Transverse colon (tissue), 4 donors: ENCODE data around the gene MOB3B. TPM values are rescaled to one million over a fixed set of nuclear protein-coding genes. Genes with fewer than 3 reads are reported as not detected.

ENCODE experiments used
- DNase-seq: peaks from one replicate; pipeline ENCODE4 v3.0.0-alpha.2; 2019
- H3K27ac ChIP-seq, 4 donors: fragments of 200-600 bp; sonication (generic); 2 replicates each; pipeline ENCODE4 v1.5.1; 2016 to 2018; ENCODE audit warnings: inconsistent platforms in 4 of 4
- H3K27me3 ChIP-seq: fragments of 200-600 bp; sonication (generic); 2 replicates; pipeline ENCODE4 v1.5.1; 2017; ENCODE audit warnings: inconsistent platforms
- H3K36me3 ChIP-seq, 4 donors: fragments of 200-600 bp; sonication (generic); 2 replicates each; pipeline ENCODE4 v1.5.1; 2017 to 2019; ENCODE audit warnings: inconsistent platforms in 4 of 4
- H3K4me1 ChIP-seq, 4 donors: fragments of 200-600 bp; sonication (generic); 2 replicates each; pipeline ENCODE4 v1.5.1; 2017 to 2020; ENCODE audit warnings: inconsistent platforms in 4 of 4
- H3K4me3 ChIP-seq, 4 donors: fragments of 200-600 bp; sonication (generic); 1 replicate in 1 of 4; 2 replicates in 3 of 4; pipeline versions ENCODE4 v1.5.1 to v1.6.1; 2017 to 2019; ENCODE audit warnings: inconsistent platforms in 4 of 4
- H3K9me3 ChIP-seq, 2 donors: fragments of 200-600 bp; sonication (generic); 2 replicates each; pipeline ENCODE4 v1.5.1; 2017 to 2019; ENCODE audit warnings: inconsistent platforms in 2 of 2
- CTCF ChIP-seq, 5 experiments: fragments of 200-600 bp in 3 of 5; fragments of 450-650 bp in 2 of 5; sonication (generic) in 3 of 5; IDR thresholded peaks; 1 replicate in 2 of 5; 2 replicates in 3 of 5; pipeline ENCODE4 v1.5.1; 2016 to 2017; ENCODE audit warnings: antibody characterized with exemption in 5 of 5, inconsistent platforms in 3 of 5, mild to moderate bottlenecking in 2 of 5, moderate library complexity in 1 of 5
- EP300 ChIP-seq: sonication (generic); formaldehyde crosslinking; IDR thresholded peaks from one replicate; pipeline ENCODE4 v1.6.1; 2017; ENCODE audit warnings: antibody characterized with exemption, low read depth
- POLR2A ChIP-seq: fragments of 450-650 bp; IDR thresholded peaks from one replicate; pipeline ENCODE4 v1.6.1; 2016; ENCODE audit warnings: antibody characterized with exemption, mild to moderate bottlenecking, moderate library complexity
- POLR2AphosphoS5 ChIP-seq, 3 donors: sonication (generic); formaldehyde crosslinking; IDR thresholded peaks; one replicate each; pipeline ENCODE4 v1.6.1; 2016; ENCODE audit warnings: antibody characterized with exemption in 3 of 3
- WGBS, 2 donors: methylation state at CpG; one replicate each; pipeline ENCODE4 v1.1.5; 2018; ENCODE audit warnings: low coverage in 1 of 2; 5-methylcytosine and 5-hydroxymethylcytosine counted together
- in situ Hi-C, 4 donors: fragments of 200-750 bp; cut with MboI; loops; one replicate each; pipeline versions ENCODE4 v1.15.0 to v1.15.1; 2017; ENCODE audit warnings: low sequenced_read_pairs in 3 of 4, low pct_ligation_motif_present in 1 of 4, low pct_unique_long_range_greater_than_20kb in 1 of 4
- intact Hi-C: fragments of 100-400 bp; cut with DNase I; formaldehyde crosslinking; loops from one replicate; pipeline ENCODE4 v1.15.1; 2023; ENCODE audit warnings: low total_unique reads
- total RNA-seq, 4 donors: library from RNA; depleted of rRNA; stranded (reverse); fragments of >200 nt; gene quantifications; one replicate each; pipeline ENCODE4 v1.1.0, GENCODE V29; 2016

MOB3B gene
- total RNA-seq, 4 donors from 2014 or later, result 18.3 to 39.7 (median 29.1) TPM

- Histone ChIP-seq H3K27me3 (no peaks in the 10 kb centered on the region), H3K9me3 (no peaks in the 10 kb centered on the region), H3K4me1 (no peaks in the 10 kb centered on the region), H3K4me3 (no peak overlapping the region), H3K27ac (no peak overlapping the region), H3K36me3 (peaks cover 0 to 79% (median 11%) of the 10 kb centered on the region in 4 donors)
- DNase-seq, result no peak
- in situ Hi-C loops (loop anchor here in 1 of 4 donors (25.0 kb wide), 1 partner anchor 517 kb away; no protein-coding TSS in a partner anchor), intact Hi-C loops (no loop called here)
- no peak for TF ChIP-seq POLR2AphosphoS5 (IDR thresholded peaks at IDR 0.05)
- TF ChIP-seq CTCF (IDR thresholded peaks at IDR 0.05), result no peak
- no peak for TF ChIP-seq EP300
- no peak for TF ChIP-seq POLR2A
- 94 to 100% methylated on average over 1 of the region's 1 CpG for WGBS, 2 donors
These were observed 25.1 kb upstream of the MOB3B start for GRCh38 chr9:27554712-27555111.

- H3K27ac ChIP-seq, result no peak overlapping the region
- 88 to 91% methylated on average over 4 of the region's 4 CpGs for WGBS, 2 donors
- TF ChIP-seq POLR2A (no peak), EP300 (no peak), POLR2AphosphoS5 (IDR thresholded peaks at IDR 0.05) (no peak), CTCF (IDR thresholded peaks at IDR 0.05) (no peak)
- no peak for DNase-seq
- in situ Hi-C loops (loop anchor here in 3 of 4 donors (5.0 to 25.0 kb wide), 4 partner anchors 214 to 512 kb away; partner anchors contain the start of gene TEK (in 1 of the 3)), intact Hi-C loops (loop anchor here (5.0 to 10.0 kb wide), 2 partner anchors 217 to 514 kb away; no protein-coding TSS in a partner anchor)
- no peaks in the 10 kb centered on the region for H3K9me3 ChIP-seq
- peaks cover 0 to 15% (median 0%) of the 10 kb centered on the region in 4 donors for H3K4me1 ChIP-seq
- no peak overlapping the region for H3K4me3 ChIP-seq
- no peaks in the 10 kb centered on the region for H3K27me3 ChIP-seq
- peaks cover 0 to 38% (median 1%) of the 10 kb centered on the region in 4 donors for H3K36me3 ChIP-seq
These were observed 19.7 kb upstream of the MOB3B start for GRCh38 chr9:27549196-27549755.

GRCh38 chr9:27548055-27548741 is 18.6 kb upstream of the MOB3B start:
- Histone ChIP-seq H3K4me3 (no peak overlapping the region), H3K27ac (no peak overlapping the region), H3K9me3 (no peaks in the 10 kb centered on the region), H3K27me3 (no peaks in the 10 kb centered on the region), H3K4me1 (peaks cover 0 to 15% (median 0%) of the 10 kb centered on the region in 4 donors), H3K36me3 (peaks cover 0 to 30% (median 1%) of the 10 kb centered on the region in 4 donors)
- no peak for DNase-seq
- intact Hi-C loops, result loop anchor here (5.0 to 10.0 kb wide), 2 partner anchors 216 to 513 kb away; no protein-coding TSS in a partner anchor
- in situ Hi-C loops, result loop anchor here in 3 of 4 donors (5.0 to 25.0 kb wide), 4 partner anchors 213 to 511 kb away; partner anchors contain the start of gene TEK (in 1 of the 3)
- TF ChIP-seq POLR2AphosphoS5 (IDR thresholded peaks at IDR 0.05) (no peak), CTCF (IDR thresholded peaks at IDR 0.05) (peak; percentile 40 to 58 (median 48))
- WGBS, 2 donors, result 44 to 47% methylated on average over 9 to 10 of the region's 10 CpGs

- Histone ChIP-seq H3K27ac (peak overlapping the region in 1 of 4 donors; percentile 10), H3K4me3 (no peak overlapping the region), H3K36me3 (peaks cover 0 to 23% (median 1%) of the 10 kb centered on the region in 4 donors), H3K9me3 (no peaks in the 10 kb centered on the region), H3K27me3 (no peaks in the 10 kb centered on the region), H3K4me1 (peaks cover under 1 to 20% (median 6%) of the 10 kb centered on the region in 4 donors)
- TF ChIP-seq EP300 (no peak), CTCF (IDR thresholded peaks at IDR 0.05) (no peak), POLR2AphosphoS5 (IDR thresholded peaks at IDR 0.05) (no peak), POLR2A (no peak)
- 56 to 62% methylated on average over 3 of the region's 3 CpGs for WGBS, 2 donors
- in situ Hi-C loops, result loop anchor here in 3 of 4 donors (5.0 to 25.0 kb wide), 4 partner anchors 211 to 508 kb away; partner anchors contain the start of gene TEK (in 1 of the 3)
- intact Hi-C loops, result loop anchor here (5.0 to 10.0 kb wide), 2 partner anchors 213 to 511 kb away; no protein-coding TSS in a partner anchor
- DNase-seq, result peak; percentile 21
These were observed 15.9 kb upstream of the MOB3B start for GRCh38 chr9:27545471-27545870.
